ENCODE data around the gene ZNF101.

GRCh38 chr19:19645233-19645870 is 23.3 kb upstream of the ZNF101 start:
- TF ChIP-seq CTCF (IDR thresholded peaks at IDR 0.05; ENCODE audit: poor library complexity, severe bottlenecking) (no peak), EZH2 (IDR thresholded peaks at IDR 0.05; ENCODE audit: borderline replicate concordance, insufficient read depth, low read length, poor library complexity, severe bottlenecking) (no peak), POLR2AphosphoS5 (IDR thresholded peaks at IDR 0.05) (no peak), REST (IDR thresholded peaks at IDR 0.05; ENCODE audit: borderline replicate concordance) (no peak), TAF1 (IDR thresholded peaks at IDR 0.05; ENCODE audit: low read depth) (no peak), RAD21 (conservative IDR thresholded peaks at IDR 0.05) (no peak), EP300 (conservative IDR thresholded peaks at IDR 0.05; ENCODE audit: poor library complexity, severe bottlenecking) (no peak), SMC3 (conservative IDR thresholded peaks at IDR 0.05; ENCODE audit: poor library complexity) (no peak), MXI1 (conservative IDR thresholded peaks at IDR 0.05; ENCODE audit: poor library complexity, severe bottlenecking) (no peak)
